HL-60/S4 (cell line): ENCODE results near the gene FAM20C.
"Not testable (repeated sequence)": the region's sequence is repeated elsewhere in the genome, so short reads cannot be mapped to it uniquely, and the experiment has no call there.

ENCODE experiments used
- in situ Hi-C: fragments of 300-500 bp; cut with MboI; formaldehyde crosslinking; loops from 2 replicates; pipeline ENCODE4 v1.14.3; 2022; ENCODE audit warnings: low sequenced_read_pairs

The FAM20C gene

GRCh38 chr7:240146-240676 is 47.8 kb downstream of the FAM20C start:
- in situ Hi-C loops = no loop called here

DNA sequence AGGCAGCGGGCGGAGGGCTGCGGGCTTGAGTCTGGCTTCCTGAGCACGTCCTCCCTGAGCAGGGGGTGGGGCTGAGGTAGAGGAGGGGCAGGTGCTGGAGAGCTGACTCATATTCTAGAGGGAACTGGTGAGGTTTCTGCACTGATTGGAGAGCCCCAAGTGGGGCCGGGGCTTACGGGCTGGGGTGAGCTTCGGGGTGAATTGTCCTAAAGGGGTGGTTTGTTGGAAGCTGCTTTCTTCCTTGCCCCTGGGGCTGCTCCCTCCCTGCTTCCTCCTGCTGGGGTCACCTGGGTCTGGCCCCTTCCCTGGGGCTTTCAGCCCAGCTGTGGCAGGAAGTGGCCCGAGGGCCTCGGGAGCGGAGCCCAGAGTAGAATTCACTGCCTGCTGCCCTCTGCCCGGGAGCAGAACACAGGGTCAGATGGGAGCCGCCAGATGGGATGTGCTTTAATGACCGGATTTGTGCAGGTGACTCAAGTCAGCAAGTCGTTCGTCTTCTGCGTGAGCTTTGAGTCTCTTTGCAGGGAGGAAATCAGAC is 48.6 kb downstream of the FAM20C start:
- in situ Hi-C loops = no loop called here

DNA sequence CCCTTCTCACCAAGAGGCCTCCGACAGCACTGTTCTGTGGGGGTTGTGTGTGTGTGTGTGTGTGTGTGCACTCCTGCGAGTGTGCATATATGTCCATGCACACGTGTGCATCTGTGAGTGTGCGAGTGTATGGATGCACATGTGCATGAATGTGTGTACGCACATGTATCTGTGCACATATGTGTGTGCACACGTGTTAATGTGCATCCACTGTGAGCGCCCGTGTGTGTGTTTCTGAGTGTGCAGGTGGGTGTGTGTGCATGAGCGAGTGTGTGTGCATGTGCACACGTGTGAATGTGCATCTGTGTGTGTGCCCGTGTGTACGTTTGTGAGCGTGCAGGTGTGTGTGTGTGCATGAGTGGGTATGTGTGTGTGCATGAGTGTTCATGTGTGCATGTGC is 49.1 kb downstream of the FAM20C start:
- in situ Hi-C loops = no loop called here

- in situ Hi-C loops = not testable (repeated sequence)
These were observed 50.6 kb downstream of the FAM20C start for GRCh38 chr7:242826-243579.

- in situ Hi-C loops = not testable (repeated sequence)
These were observed 51.2 kb downstream of the FAM20C start for GRCh38 chr7:243580-243978.

- in situ Hi-C loops = no loop called here
These were observed 52.6 kb downstream of the FAM20C start for GRCh38 chr7:244974-245373.

DNA sequence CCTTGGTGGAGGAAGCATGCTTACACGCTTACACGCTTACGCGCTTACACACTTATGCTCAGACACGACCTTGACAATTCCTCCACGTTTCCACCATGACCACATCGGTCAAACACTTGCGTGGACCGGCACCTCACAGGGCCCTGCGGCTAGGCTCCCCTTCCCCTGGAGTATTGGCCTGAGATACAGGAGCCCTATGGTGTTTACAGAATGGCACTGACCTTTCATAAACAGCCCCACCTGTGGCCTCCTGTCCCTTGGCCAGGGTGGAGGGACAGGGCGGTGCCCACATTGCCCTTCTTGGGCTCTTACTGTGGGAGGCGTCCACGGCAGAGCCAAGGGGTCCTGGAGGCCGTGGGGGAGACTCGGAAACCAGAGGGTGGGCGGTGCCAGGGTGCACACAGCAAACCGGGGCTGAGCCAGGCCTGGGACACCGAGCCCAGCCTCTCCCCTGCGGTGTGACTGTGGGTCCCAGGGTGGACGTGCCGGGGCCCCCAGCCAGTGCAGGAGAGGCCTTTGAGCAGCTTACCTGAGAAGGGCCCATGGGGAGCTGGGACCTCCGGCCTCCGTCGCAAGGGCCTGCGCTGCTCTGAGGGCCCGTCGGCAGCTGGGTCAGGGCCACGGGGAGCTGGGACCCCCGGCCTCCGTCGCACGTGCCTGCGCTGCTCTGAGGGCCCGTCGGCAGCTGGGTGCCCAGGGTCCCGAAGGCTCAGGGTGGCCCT is 53.4 kb downstream of the FAM20C start:
- in situ Hi-C loops = no loop called here

DNA sequence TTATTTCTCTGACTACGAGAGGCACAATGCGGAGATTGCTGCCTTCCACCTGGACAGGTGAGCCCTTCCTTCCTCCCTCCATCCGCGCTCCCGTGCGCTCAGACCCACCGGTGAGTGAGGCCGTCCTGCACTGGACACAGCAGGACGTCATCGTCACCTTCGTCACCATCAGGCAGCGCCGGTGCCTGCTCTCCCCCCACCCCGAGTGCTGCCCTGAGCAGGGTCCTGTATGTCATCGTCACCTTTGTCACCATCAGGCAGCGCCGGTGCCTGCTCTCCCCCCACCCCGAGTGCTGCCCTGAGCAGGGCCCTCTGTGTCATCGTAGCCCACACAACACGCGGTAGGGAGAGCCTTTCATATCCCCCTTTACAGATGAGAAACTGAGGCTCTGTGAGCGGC is 54.1 kb downstream of the FAM20C start:
- in situ Hi-C loops = no loop called here

GRCh38 chr7:247181-247580 is 54.8 kb downstream of the FAM20C start:
- in situ Hi-C loops = no loop called here

- in situ Hi-C loops = no loop called here
These were observed 55.3 kb downstream of the FAM20C start for GRCh38 chr7:247636-248035.

DNA sequence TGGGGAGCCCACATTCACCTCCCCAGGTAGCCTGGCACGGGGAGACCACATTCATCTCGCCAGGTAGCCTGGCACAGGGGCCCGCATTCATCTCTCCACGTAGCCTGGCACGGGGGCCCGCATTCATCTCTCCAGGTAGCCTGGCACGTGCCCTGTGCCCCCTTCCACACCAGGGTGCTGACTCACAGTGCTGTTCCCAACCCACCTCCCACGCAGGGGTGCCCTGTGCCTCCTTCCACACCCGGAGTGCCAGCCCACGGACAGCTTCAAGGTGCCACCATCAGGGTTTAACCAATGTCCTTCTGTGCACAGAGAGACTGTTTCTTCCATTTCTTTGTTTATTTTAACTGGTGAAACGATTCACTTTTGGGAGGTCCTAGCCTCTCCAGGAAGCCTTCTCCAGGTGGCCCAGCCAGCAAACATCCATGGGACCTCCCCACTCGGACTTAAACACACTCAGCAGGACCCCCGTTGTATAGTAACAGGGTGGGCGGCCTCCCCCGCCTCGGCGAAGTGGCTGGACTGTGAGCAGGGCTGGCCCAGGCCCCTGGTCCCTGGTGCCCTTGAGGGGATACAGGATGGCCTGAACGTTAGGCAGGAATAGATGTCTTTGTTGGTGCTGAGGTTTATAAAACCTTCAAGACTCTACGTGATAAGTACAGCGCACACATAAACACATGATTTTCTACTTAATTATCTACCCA is 56.5 kb downstream of the FAM20C start:
- in situ Hi-C loops = no loop called here

- in situ Hi-C loops = no loop called here
These were observed 57.6 kb downstream of the FAM20C start for GRCh38 chr7:249989-250388.

- in situ Hi-C loops = no loop called here
These were observed 58.2 kb downstream of the FAM20C start for GRCh38 chr7:250523-250922.

DNA sequence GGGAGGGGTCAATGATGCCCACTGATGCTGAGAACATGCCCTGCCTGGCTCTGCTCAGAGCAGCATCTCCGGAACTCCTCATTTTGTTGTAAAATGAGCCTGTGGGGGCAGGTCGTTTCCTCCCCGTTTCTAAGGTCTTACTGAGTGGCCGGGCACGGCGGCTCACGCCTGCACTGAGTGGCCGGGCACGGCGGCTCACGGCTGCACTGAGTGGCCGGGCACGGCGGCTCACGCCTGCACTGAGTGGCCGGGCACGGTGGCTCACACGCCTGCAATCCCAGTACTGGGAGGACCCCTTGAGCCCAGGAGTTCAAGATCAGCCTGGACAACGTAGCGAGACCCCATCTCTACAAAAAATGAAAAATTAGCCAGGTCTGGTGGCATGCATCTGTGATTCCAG is 58.6 kb downstream of the FAM20C start:
- in situ Hi-C loops = no loop called here

- in situ Hi-C loops = no loop called here
These were observed 59.2 kb downstream of the FAM20C start for GRCh38 chr7:251446-252175.

DNA sequence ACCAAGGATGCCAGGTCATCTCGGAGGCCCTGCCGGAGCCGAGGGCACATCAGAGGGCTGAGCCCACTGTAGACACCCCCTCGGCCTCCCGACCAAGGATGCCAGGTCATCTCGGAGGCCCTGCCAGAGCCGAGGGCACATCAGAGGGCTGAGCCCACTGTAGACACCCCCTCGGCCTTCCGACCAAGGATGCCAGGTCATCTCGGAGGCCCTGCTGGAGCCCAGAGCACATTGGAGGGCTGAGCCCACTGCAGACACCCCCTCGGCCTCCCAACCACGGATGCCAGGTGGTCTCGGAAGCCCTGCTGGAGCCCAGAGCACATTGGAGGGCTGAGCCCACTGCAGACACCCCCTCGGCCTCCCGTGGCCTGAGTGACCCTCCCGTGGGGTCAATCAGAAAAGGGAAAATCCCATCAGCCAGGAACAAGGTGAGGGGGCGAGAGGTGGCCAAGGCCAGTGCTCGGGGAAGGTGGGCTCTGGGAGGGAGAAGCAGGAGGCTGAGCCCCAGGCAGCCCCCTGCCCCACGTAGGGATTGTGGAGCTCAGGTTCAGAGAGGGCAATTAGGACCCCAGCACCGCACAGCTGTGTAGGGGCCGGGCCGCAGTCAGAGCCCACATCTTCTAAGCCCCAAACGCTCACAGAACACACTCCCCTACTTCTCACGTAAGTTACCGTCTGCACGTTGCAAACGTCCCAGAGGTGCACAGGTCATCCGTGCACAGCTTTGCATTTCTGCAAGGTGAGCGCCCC is 60.0 kb downstream of the FAM20C start:
- in situ Hi-C loops = no loop called here

DNA sequence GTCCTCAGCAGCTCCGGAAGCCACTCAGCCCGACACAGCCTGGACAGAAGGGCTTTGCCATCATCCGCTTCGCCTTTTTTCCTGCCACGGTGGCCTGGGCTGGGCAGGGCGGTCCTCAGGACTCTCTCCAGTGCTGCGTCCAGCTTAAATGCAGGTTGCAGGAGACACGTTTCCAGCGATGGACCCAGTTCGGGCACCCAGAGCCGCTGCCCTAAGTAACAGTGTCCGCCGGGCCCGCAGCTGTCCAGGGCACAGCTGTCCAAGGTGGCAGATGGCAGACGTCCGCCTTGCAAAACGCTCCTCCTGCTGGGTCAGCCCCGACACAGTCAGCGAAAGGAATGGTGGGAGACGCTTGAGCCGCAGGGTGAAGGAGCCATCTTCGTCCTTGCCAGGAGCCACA is 60.6 kb downstream of the FAM20C start:
- in situ Hi-C loops = no loop called here

DNA sequence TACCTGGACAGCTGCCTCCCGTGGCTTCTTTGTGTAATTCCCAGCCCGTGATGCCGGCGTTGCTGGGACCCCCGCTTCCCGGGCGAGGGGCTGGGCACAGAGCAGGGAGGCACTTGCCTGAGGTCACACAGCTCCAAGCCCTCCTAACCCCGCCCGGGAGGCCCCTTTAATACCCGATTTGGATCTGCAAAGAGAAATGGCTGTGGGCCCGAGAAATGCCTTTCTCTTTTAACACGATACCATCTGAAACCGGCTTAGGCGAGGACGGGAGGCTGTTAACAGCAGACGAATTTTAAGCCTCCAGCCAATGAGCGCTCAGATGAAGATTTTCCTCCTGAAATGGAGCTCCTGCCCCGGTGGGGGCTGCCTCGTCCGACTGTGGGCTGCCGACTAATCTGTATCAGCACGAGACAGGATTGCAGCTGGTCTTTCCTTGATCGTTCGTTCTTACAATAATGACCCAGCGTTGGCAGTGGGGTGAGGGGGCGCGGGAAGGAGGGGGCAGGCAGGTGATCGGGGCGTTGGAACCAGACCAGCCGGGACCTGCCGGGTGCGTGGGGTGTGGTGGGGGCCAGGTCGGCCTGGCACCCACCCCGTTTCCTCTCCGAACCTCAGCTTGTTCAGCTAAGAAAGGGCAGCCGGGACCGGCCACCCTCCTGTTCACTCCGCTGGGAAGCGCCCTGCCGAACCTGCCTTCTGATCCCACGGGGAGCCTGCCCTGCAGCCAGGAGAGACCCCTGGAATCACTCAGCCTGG is 61.4 kb downstream of the FAM20C start:
- in situ Hi-C loops = no loop called here

- in situ Hi-C loops = no loop called here
These were observed 62.1 kb downstream of the FAM20C start for GRCh38 chr7:254337-255037.
